HG03457 (cell line): Measurements from ENCODE around the gene MYL7.

Source experiments
- ATAC-seq: cut with Tn5 transposase; IDR thresholded peaks from one replicate; pipeline ENCODE4 v1.9.1; 2021; ENCODE audit warnings: moderate number of reproducible peaks; ENCODE audit not compliant: unreplicated experiment

MYL7 gene

DNA sequence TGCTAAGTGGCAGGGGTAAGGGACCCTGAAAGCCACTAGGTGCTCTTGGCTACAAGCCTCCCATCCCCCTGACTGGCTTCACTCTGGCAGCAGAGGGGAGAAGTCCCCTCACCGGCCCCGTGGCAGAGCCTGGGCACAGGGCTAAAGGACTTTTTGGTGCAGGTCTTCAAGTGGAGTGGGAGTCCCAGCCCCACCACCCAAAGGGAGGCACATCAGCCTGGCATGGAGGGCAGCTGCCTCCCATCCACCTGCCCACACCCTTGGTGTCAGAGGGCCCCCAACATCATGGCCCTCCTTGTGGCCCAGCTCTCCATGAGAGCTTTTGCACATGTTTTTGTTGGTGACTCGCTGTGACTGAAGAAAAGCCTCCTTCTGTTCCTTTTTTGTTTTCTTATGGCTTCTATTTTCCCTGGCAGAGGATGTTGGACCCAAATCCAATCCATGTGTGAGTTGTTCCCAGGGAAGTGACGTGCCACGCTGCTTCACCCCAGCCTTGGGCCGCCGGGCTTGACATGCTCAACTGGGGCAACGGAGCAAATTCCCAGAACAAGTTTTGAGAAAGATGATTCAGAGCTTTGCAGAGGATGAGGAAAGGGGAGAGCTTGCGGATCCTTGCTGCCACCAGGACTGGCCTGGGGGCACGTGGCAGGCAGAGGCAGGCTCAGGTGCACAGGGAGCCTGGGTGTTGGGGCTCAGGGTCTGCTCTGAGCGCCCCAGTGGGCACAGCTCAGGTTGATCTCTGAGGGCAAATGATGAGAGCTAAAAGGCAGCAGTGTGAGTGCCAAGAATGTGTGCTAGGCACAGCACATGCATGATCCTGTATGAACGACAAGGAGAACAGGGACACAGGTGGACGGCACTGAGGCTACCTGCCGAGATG is 38.9 kb downstream of the MYL7 start:
- ATAC-seq, result no peak

DNA sequence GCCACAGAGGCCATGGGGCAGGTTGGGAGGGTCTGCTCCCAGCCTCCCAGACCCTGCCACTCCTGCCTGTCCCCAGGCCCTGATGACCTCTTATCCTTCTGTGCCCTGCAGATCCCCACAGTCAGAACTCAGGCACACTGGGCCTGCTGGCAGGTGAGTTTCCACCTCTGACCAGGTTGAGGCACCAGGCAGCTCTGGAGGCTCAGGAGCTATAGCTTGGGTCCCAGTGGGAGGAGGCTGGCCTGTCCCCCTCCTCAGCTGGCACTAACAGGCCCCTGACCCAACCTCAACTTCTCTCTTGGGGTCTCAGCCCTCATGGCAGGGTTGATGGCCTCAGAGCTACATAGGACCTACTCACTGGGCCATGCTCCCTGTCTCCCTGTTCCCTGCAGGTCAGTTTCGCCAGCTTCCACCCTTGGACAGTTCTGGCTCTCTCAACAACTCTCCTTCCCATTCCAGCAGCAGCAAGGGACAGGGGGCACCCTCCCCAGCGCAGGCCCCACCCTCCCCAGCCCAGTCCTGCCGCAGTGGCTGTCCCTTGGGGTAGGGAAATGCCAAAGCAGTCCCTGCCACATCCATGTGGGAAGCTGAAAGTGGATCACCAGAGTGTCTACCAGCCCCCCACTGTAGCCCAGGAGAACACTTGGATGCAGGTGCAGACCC is 39.7 kb downstream of the MYL7 start:
- ATAC-seq, result no peak

DNA sequence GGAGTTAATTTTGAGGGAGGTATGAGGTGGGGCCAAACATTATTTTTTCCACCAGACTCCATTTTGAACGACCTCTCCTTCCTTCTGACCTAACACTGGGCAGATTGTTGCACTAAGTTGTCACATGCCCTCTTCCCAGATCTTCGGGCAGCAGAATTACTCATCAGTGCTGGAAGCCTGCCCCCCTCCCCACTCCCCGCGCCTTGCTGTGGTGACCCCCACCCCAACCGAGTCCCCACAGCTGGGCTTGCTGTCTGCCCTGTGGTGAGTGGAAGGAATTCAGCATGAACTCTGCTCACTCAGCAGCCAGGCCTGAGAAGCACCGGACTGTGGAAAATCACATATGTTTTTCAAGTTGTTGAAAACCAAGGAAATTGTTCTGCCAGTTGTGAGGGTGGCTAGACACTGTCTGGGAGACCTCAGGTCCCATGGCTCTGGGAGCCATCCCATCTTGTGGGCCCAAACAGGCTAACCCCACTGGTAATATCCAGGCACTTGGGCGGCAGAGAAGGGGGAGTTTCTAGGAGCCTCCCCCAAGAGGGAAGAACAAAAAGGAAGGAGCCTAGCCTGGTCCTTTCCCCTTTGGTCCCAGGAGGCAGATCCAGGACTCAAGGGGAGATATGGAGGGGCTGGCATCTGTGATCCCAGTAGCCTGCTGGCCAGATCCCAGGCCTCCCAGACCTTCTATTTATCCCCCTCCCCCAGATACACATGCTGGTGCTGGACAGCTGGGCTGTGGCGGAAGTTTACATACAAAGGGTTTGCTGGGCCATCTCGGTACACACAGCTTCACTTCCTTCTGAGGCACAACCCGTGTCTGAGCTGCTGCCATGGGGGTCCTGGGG is 40.5 kb downstream of the MYL7 start:
- no peak for ATAC-seq

DNA sequence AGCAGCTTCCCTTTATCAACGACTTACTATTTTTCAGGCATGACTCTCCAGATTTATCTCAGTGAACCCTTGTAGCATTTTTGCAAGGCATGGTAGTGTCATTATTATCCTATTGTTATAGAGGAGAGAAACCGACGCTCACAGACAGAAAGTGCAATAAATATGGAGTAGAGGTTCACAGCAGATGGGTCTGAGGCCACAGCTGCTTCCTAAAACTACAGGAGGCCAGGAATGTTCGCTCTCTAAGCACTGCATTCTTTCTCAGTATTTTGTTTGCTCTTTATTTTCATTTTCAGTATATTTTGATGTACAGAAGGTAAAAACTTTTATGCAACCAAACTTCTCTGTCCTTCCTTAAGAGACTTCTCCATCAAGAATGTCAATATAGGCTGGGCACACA is 41.5 kb downstream of the MYL7 start:
- no peak for ATAC-seq

DNA sequence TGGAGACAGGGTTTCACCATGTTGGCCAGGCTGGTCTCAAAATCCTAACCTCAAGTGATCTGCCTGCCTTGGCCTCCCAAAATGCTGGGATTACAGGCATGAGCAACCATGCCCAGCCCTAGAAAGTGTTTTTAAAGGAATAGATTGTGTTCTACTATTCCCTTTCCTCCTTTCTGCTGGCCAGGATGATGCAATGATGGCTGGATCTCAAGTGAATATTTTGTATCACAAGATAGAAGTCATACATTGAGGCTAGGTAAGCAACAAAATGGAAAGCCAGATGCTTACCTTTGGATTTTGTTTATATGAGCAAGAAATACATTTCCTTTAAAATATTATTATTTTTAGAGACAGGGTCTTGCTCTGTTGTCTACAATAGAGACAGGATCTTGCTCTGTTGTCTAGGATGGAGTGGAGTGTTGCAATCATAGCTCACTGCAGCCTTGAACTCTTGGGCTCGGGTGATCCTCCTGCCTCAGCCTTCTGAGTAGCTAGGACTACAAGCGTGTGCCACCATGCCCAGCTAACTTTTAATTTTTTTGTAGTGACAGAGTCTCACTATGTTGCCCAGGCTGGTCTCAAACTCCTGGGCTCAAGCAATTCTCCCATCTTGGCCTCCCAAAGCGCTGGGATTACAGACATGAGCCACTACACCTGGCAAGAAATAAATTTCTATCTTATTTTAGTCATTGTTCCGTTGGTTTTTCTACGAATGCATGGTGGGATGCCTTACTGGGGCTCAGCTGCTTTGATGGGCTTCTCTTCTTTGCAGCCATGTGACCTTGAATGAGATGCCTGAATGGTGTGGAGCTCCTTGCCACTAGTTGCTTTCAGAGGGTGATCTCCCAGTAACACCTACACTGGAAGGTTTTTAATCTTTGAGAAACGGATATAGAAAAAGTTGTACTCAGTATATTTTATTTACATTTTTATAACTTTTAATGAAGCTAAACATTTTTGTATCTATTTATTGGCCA is 42.8 kb downstream of the MYL7 start:
- ATAC-seq, result no peak

DNA sequence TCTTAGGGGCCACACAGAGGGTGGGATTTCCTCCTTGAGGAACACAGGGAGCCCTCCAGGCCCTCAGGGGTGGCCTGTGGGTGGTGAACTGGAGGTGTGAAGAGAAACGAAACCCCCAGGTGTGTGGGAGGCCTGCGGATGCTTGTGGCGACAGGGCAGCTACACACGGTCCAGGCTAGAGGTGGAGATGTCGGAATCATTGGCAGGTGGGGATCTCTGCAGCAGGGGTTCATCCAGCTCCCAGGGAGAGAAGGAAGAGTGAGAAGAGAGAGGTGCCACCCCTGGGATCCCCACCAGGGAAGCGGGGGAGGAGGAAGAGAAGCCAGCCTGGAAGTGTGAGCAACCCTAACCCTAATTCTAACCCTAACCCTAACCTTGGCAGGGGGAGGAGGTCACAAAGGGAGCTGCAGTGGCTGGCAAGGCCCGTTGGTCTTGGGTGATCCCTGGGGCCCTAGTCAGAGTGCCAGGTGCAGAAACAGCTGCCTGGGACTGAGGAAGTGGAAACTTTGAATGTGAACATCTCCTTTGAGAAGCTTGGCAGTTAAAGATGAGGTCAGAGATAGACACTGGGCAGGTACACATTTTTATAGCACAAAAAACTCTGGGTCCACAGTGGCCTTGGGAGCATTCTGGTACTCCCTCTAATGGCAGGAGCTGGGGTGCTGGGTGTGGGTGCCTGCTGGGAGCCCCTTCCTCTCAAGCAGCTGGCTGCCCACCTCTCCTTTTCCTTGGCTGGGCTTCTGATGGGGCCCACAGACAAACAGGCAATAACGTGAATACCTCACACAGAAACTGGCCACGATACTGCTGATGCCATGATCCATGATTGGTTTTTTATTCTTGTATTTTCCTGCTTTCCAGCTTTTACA is 43.8 kb downstream of the MYL7 start:
- ATAC-seq, result no peak

DNA sequence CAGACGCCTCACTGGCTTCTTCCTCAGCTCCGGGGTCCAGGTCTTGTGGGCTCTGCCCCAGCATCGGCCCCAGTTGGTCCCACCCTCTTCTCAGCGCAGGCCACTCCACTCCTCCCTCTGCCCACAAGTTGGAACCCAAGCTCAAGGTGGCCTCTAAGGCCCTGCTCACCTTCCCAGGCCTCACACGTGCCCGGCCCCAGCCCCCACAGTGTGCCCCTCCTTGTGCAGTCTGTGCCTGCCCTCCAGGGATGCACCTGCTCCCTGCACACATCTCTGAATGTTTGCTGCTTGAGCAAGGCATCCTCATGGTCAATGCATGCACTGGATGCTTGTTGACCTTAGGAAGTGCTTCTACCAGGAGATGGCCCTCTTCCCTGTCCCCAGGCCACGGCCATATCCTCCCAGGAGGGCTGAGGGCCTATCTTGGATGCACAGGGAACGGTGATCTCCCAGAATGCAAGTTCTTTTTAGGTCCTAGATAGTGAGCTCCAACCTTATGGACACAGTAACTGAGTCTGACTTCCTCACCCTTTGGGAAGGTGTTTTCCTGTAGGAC is 44.7 kb downstream of the MYL7 start:
- no peak for ATAC-seq

DNA sequence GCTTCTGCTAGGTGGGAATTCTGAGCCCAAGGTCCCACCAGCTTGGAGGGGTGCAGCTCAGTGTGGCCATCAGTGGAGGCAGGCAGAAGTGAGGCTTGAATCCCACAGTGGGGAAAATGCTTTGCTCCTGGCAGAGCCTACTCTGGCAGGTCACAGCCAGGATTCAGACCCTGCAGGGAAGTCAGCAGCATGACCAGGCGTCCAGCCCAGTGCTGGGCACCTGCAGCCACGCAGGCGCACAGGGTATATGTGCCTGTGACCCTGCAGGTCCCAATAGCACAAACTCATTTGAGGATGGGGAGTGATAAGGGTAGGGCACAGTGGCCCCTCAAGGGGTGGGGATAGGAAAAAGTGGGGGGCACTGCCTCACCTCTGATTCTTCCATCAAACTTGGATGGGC is 45.4 kb downstream of the MYL7 start:
- ATAC-seq, result no peak

DNA sequence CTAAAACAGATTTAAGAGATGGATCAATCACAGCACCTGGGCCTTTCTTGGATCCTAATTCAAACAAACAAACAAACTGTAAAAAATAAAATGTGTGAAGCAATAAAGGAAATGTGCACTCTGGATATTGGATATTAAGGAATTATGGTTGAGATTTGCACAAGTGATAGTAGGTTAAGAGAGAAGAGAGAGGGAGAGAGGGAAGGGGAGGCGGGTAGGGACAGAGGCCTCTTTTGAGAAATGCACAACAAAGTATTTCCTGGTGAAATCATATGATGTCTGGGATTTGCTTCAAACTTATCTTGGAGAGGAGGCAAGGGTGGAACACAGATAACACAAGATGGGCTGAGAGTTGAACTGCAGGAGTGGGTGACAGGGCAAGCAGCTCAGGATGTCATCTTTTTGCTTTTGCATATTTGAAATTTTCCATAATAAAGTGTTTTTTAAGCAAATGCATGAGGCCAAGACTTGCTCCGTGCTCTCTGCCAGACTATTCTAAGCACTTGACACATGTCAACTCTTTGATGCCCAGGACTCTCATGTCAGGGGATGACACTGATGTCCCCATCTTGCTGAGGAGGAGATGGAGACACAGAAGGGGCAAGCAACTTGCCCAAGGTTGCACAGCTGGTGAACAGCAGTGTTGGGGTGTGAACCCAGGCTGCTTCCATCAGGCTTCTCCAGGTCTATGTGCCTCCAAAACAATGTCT is 46.1 kb downstream of the MYL7 start:
- ATAC-seq, result no peak

DNA sequence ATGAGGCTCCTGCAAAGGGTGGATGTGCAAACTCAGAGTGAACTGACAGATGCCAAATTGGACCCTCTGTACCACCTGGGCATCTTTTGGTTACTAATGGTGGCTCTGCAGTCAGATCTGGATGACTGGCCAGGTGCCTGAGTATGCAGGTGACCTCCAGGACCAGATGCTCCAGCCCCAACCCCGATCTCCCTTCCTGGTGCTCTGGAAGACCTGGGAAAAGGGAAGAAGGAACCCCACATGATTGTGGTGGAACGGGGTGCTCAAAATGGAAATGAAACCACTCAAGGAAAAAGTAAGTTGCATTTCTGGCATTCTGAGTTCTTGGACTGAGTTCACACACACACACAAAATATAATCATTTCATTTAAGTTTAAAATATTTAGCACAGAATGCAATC is 46.8 kb downstream of the MYL7 start:
- no peak for ATAC-seq

DNA sequence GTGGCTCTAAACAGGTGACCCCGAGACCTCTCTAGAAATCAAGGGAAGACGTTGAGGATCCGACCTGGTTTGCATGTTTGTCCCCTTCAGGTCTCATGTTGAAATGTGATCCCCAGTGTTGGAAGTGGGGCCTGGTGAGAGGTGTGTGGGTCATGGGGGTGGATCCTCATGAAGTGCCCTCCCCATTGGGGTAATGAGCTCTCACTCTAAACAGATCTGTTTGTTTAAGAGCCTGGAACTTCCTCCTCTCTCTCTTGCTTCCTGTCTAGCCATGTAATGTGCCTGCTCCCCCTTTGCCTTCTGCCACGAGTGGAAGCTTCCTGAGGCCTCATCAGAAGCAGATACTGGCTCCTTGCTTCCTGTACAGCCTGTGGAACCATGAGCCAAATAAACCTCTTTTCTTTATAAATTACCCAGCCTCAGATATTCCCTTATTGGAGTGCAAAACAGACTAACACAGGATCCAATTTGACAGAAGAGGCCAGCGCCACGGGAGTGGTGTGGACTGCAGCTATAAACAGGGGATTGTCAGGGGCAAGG is 48.0 kb downstream of the MYL7 start:
- ATAC-seq, result no peak
